A673 (cell line): Measurements from ENCODE around the gene SARDH. TPM values are rescaled to one million over a fixed set of nuclear protein-coding genes. Genes with fewer than 3 reads are reported as not detected.

Source experiments
- BruUV-seq: library from RNA; stranded (reverse); fragments of 400-500 nt; replicated peaks from 2 replicates; lab custom pipeline; 2021; lab: Mats Ljungman, UMichigan
- CTCF ChIA-PET: fragments of 300-600 bp; sonication (Branson Sonifier 250); formaldehyde crosslinking; loops from one replicate; lab custom pipeline; 2022; ENCODE audit warnings: antibody characterized with exemption; lab: Charles Lee
- POLR2A ChIA-PET: fragments of 300-600 bp; sonication (Branson Sonifier 250); formaldehyde crosslinking; loops from one replicate; lab custom pipeline; 2022; ENCODE audit warnings: antibody characterized with exemption; ENCODE audit not compliant: low non-redundant PET; lab: Charles Lee
- DNase-seq: peaks from one replicate; pipeline ENCODE4 v3.0.0-alpha.2; 2015; ENCODE audit warnings: low spot score
- H3K27ac ChIP-seq: fragments of 200-600 bp; sonication (generic); 2 replicates; pipeline ENCODE4 v1.5.1; 2016; ENCODE audit warnings: mixed run types, low read depth, mild to moderate bottlenecking, mixed read lengths, antibody characterized with exemption, low read length; ENCODE audit not compliant: poor library complexity, severe bottlenecking
- H3K27me3 ChIP-seq: fragments of 200-600 bp; sonication (generic); replicated peaks from 2 replicates; pipeline ENCODE4 v1.6.1; 2017; ENCODE audit warnings: mixed run types, low read depth, mild to moderate bottlenecking, mixed read lengths, antibody characterized with exemption, low read length; ENCODE audit not compliant: insufficient read depth, poor library complexity
- H3K36me3 ChIP-seq: fragments of 200-600 bp; sonication (generic); 2 replicates; pipeline ENCODE4 v1.6.1; 2016; ENCODE audit warnings: mixed run types, mild to moderate bottlenecking, mixed read lengths, antibody characterized with exemption, low read length; ENCODE audit not compliant: insufficient read depth, poor library complexity, severe bottlenecking
- H3K4me1 ChIP-seq: fragments of 200-600 bp; sonication (generic); 2 replicates; pipeline ENCODE4 v1.6.1; 2017; ENCODE audit warnings: mixed run types, mild to moderate bottlenecking, mixed read lengths, antibody characterized with exemption, low read length; ENCODE audit not compliant: insufficient read depth, poor library complexity, severe bottlenecking
- H3K4me3 ChIP-seq: fragments of 200-600 bp; sonication (generic); 2 replicates; pipeline ENCODE4 v1.5.1; 2016; ENCODE audit warnings: low read depth, mixed run types, mild to moderate bottlenecking, mixed read lengths, low read length; ENCODE audit not compliant: poor library complexity, severe bottlenecking
- H3K9me3 ChIP-seq: fragments of 200-600 bp; sonication (generic); 2 replicates; pipeline ENCODE4 v1.6.1; 2016; ENCODE audit warnings: mixed run types, low read depth, mild to moderate bottlenecking, mixed read lengths, antibody characterized with exemption, low read length; ENCODE audit not compliant: poor library complexity, severe bottlenecking
- EZH2 ChIP-seq: fragments of 200-600 bp; sonication (generic); IDR thresholded peaks from 2 replicates; pipeline ENCODE4 v1.6.1; 2017; ENCODE audit warnings: borderline replicate concordance, low read depth, mild to moderate bottlenecking, mixed read lengths, antibody characterized with exemption, low read length; ENCODE audit not compliant: poor library complexity, severe bottlenecking
- intact Hi-C: fragments of 100-400 bp; cut with micrococcal nuclease; formaldehyde crosslinking; loops from one replicate; pipeline ENCODE4 v1.10.0; 2022; ENCODE audit not compliant: unreplicated experiment
- total RNA-seq: library from RNA; stranded (reverse); gene quantifications from 2 replicates; pipeline ENCODE4 v1.2.3, GENCODE V29; 2021
- TF ChIP-seq, protein P1 (sequence below): fragments of 300-800, 200-600 bp; sonication (generic); conservative IDR thresholded peaks from 2 replicates; pipeline ENCODE4 v1.5.1; 2017; ENCODE audit warnings: low read depth, mild to moderate bottlenecking, antibody characterized with exemption, low read length, moderate library complexity, mixed read lengths

Gene SARDH
- total RNA-seq, 1 experiment from 2014 or later = 0.37 TPM

DNA sequence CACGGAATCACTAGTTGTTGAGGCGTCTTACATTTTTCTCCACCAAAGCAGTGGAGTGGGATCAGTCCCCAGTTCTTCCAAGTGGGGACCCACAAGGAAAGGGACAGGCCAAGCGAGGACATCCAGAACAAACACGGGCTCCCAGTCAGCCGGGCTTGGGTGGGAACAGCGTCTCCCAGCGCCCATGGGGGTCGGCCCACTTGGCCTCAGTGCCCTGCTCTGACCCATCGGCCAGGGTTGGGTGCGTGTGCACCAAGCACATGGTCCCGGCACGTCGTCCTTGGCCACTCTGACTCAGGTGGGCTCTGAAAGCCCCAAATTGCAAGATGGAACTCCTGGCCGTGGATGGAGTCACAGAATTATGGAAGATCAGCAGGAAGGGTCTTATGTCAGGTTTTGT, 64.1 kb downstream of the SARDH start:
- Histone ChIP-seq H3K9me3 (no peaks in the 10 kb centered on the region), H3K4me3 (no peak overlapping the region), H3K36me3 (no peaks in the 10 kb centered on the region), H3K27ac (no peak overlapping the region), H3K4me1 (no peaks in the 10 kb centered on the region), H3K27me3 (no peaks in the 10 kb centered on the region)
- intact Hi-C loops = no loop called here
- no peak for TF ChIP-seq EZH2
- TF ChIP-seq, protein P1, sequence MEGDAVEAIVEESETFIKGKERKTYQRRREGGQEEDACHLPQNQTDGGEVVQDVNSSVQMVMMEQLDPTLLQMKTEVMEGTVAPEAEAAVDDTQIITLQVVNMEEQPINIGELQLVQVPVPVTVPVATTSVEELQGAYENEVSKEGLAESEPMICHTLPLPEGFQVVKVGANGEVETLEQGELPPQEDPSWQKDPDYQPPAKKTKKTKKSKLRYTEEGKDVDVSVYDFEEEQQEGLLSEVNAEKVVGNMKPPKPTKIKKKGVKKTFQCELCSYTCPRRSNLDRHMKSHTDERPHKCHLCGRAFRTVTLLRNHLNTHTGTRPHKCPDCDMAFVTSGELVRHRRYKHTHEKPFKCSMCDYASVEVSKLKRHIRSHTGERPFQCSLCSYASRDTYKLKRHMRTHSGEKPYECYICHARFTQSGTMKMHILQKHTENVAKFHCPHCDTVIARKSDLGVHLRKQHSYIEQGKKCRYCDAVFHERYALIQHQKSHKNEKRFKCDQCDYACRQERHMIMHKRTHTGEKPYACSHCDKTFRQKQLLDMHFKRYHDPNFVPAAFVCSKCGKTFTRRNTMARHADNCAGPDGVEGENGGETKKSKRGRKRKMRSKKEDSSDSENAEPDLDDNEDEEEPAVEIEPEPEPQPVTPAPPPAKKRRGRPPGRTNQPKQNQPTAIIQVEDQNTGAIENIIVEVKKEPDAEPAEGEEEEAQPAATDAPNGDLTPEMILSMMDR = no peak
- POLR2A ChIA-PET = no interaction called here
- DNase-seq = no peak
- no TSS peak for BruUV-seq
- CTCF ChIA-PET = no interaction called here

DNA sequence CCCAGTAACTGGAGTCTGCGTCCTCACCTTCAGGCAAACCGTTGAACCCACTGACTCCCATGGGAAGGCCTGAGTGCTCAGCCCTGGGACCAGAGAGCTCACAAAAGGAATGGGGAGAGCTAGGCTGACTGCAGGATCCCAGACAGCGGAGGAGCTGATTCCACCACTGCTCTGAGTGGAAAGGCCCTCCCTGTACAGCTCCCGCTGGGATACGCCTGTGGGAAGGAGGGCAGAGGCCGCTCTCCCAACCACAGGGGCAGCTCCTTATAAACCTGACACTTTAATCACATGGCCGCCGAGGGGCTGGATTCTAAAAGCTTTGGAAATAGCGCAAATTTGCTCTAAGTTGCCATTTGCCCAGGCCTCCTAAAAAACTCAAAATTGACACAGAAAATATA, 64.9 kb downstream of the SARDH start:
- Histone ChIP-seq H3K27ac (no peak overlapping the region), H3K4me3 (no peak overlapping the region), H3K4me1 (no peaks in the 10 kb centered on the region), H3K36me3 (no peaks in the 10 kb centered on the region), H3K27me3 (no peaks in the 10 kb centered on the region), H3K9me3 (no peaks in the 10 kb centered on the region)
- CTCF ChIA-PET = no interaction called here
- intact Hi-C loops = no loop called here
- POLR2A ChIA-PET = no interaction called here
- no TSS peak for BruUV-seq
- no peak for DNase-seq
- TF ChIP-seq, protein P1 = no peak
- TF ChIP-seq EZH2 = no peak

- Histone ChIP-seq H3K36me3 (no peaks in the 10 kb centered on the region), H3K4me3 (no peak overlapping the region), H3K4me1 (no peaks in the 10 kb centered on the region), H3K27me3 (no peaks in the 10 kb centered on the region), H3K9me3 (no peaks in the 10 kb centered on the region), H3K27ac (no peak overlapping the region)
- TF ChIP-seq, protein P1 = no peak
- no peak for TF ChIP-seq EZH2
- CTCF ChIA-PET = no interaction called here
- no peak for DNase-seq
- POLR2A ChIA-PET = no interaction called here
- BruUV-seq = no TSS peak
- intact Hi-C loops = no loop called here
Observed at GRCh38 chr9:133672503-133673257, 65.5 kb downstream of the SARDH start.
